22Rv1 (cell line): ENCODE data around the gene MEGF11.

ENCODE experiments used
- ZFX ChIP-seq: fragments of 450-650 bp; IDR thresholded peaks from 2 replicates; pipeline ENCODE4 v1.6.1; 2017; ENCODE audit warnings: antibody characterized with exemption, borderline replicate concordance
- TF ChIP-seq, protein P1 (sequence below): fragments of 450-650 bp; IDR thresholded peaks from 2 replicates; pipeline ENCODE4 v1.5.1; 2017; ENCODE audit warnings: mild to moderate bottlenecking

DNA sequence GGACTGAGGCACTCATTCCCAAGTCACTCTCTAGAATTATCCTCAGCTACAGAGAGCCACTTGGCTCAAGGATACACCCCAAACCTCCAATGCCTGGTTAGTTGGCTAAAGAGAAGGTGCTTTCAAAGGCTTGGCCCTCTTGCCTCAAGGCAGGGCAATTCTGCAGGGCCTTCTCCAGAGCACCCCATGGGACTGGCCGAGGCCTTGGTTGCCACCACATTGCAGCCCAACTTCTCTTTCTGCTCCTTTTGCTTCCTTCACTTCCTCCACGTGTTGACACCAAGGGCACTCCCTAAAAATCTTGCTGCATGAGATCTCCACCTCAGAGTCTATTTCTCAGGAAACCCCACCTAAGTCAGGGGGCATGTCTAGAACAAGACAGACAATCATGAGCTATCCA, 36.7 kb downstream of the MEGF11 start:
- TF ChIP-seq, protein P1, sequence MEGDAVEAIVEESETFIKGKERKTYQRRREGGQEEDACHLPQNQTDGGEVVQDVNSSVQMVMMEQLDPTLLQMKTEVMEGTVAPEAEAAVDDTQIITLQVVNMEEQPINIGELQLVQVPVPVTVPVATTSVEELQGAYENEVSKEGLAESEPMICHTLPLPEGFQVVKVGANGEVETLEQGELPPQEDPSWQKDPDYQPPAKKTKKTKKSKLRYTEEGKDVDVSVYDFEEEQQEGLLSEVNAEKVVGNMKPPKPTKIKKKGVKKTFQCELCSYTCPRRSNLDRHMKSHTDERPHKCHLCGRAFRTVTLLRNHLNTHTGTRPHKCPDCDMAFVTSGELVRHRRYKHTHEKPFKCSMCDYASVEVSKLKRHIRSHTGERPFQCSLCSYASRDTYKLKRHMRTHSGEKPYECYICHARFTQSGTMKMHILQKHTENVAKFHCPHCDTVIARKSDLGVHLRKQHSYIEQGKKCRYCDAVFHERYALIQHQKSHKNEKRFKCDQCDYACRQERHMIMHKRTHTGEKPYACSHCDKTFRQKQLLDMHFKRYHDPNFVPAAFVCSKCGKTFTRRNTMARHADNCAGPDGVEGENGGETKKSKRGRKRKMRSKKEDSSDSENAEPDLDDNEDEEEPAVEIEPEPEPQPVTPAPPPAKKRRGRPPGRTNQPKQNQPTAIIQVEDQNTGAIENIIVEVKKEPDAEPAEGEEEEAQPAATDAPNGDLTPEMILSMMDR, result no peak
- no peak for TF ChIP-seq ZFX
